GM23248 (cell line): Measurements from ENCODE around the gene PIR. TPM values are rescaled to one million over a fixed set of nuclear protein-coding genes. Genes with fewer than 3 reads are reported as not detected.

ENCODE experiments used
- DNase-seq: peaks from one replicate; pipeline ENCODE4 v3.0.0-alpha.2; 2015
- H2AFZ ChIP-seq: fragments of 200-600 bp; sonication (generic); 2 replicates; pipeline ENCODE4 v1.6.1; 2016; ENCODE audit warnings: antibody characterized with exemption
- H3F3A ChIP-seq: fragments of 200-600 bp; sonication (generic); 2 replicates; pipeline ENCODE4 v1.6.1; 2016; ENCODE audit warnings: mild to moderate bottlenecking, antibody characterized with exemption, mixed run types; ENCODE audit not compliant: insufficient read depth
- H3K27ac ChIP-seq: fragments of 200-600 bp; sonication (generic); 2 replicates; pipeline ENCODE4 v1.5.1; 2016; ENCODE audit warnings: mild to moderate bottlenecking
- H3K27me3 ChIP-seq: fragments of 200-600 bp; sonication (generic); replicated peaks from 2 replicates; pipeline ENCODE4 v1.6.1; 2016; ENCODE audit warnings: mild to moderate bottlenecking; ENCODE audit not compliant: insufficient read depth
- H3K36me3 ChIP-seq: fragments of 200-600 bp; sonication (generic); 2 replicates; pipeline ENCODE4 v1.6.1; 2016; ENCODE audit warnings: low read depth, mild to moderate bottlenecking
- H3K4me1 ChIP-seq: fragments of 200-600 bp; sonication (generic); 2 replicates; pipeline ENCODE4 v1.6.1; 2016; ENCODE audit warnings: mild to moderate bottlenecking; ENCODE audit not compliant: insufficient read depth
- H3K4me2 ChIP-seq: fragments of 200-600 bp; sonication (generic); one replicate; pipeline ENCODE4 v1.6.1; 2016; ENCODE audit warnings: mild to moderate bottlenecking; ENCODE audit not compliant: unreplicated experiment
- H3K4me3 ChIP-seq: fragments of 200-600 bp; sonication (generic); 2 replicates; pipeline ENCODE4 v1.5.1; 2016; ENCODE audit warnings: mild to moderate bottlenecking
- H3K79me2 ChIP-seq: fragments of 200-600 bp; sonication (generic); 2 replicates; pipeline ENCODE4 v1.6.1; 2016; ENCODE audit warnings: mild to moderate bottlenecking; ENCODE audit not compliant: insufficient read depth
- H3K9ac ChIP-seq: fragments of 200-600 bp; sonication (generic); 2 replicates; pipeline ENCODE4 v1.6.1; 2016; ENCODE audit warnings: mild to moderate bottlenecking
- H3K9me2 ChIP-seq: fragments of 200-600 bp; sonication (generic); 2 replicates; pipeline ENCODE4 v1.6.1; 2016; ENCODE audit warnings: mixed run types, mild to moderate bottlenecking, moderate library complexity; ENCODE audit not compliant: insufficient read depth
- H3K9me3 ChIP-seq: fragments of 200-600 bp; sonication (generic); one replicate; pipeline ENCODE4 v1.6.1; 2017; ENCODE audit warnings: low read depth
- H4K20me1 ChIP-seq: fragments of 200-600 bp; sonication (generic); 2 replicates; pipeline ENCODE4 v1.6.0; 2016; ENCODE audit not compliant: insufficient read depth
- EZH2 ChIP-seq: fragments of 200-600 bp; sonication (generic); IDR thresholded peaks from 2 replicates; pipeline ENCODE4 v1.6.1; 2018; ENCODE audit warnings: antibody characterized with exemption, mild to moderate bottlenecking; ENCODE audit not compliant: insufficient read depth, poor library complexity, severe bottlenecking
- EZH2phosphoT487 ChIP-seq: fragments of 200-600 bp; sonication (generic); IDR thresholded peaks from 2 replicates; pipeline ENCODE4 v1.6.1; 2018; ENCODE audit warnings: antibody characterized with exemption, moderate library complexity, mild to moderate bottlenecking, low read depth; ENCODE audit not compliant: insufficient read depth
- WGBS, 2 experiments: methylation state at CpG; one replicate each; pipeline ENCODE4 v1.1.6; 2015 to 2017; ENCODE audit warnings: low lambda C conversion rate in 2 of 2, low coverage in 1 of 2; ENCODE audit errors: missing lambda C conversion rate in 2 of 2; 5-methylcytosine and 5-hydroxymethylcytosine counted together
- in situ Hi-C: fragments of 300-500 bp; cut with MboI; formaldehyde crosslinking; loops from 2 replicates; pipeline ENCODE4 v1.15.0; 2020
- polyA plus RNA-seq: library from polyadenylated mRNA; unstranded; fragments of >200 nt; fragmentation: Nextera tagmentation; extraction: Ambion mirVana; gene quantifications from 2 replicates; pipeline ENCODE4 v1.2.1, GENCODE V29; 2016
- total RNA-seq: library from RNA; depleted of rRNA; stranded (reverse); fragments of >200 nt; shearing (Covaris generic); gene quantifications from 2 replicates; pipeline ENCODE4 v1.2.3, GENCODE V29; 2014; rRNA removed

The PIR gene
- 0.76 and 1.7 TPM in 2 replicates for total RNA-seq
- polyA plus RNA-seq, result 5.7 and 5.9 TPM in 2 replicates

GRCh38 chrX:15493118-15493962, at the start of gene PIR:
PIR (minus strand) TSS chrX:15493333; CDS start chrX:15491257, 2,076 bp downstream.
- H4K20me1 ChIP-seq, result no peaks in the 10 kb centered on the region
- H3K9me2 ChIP-seq, result no peaks in the 10 kb centered on the region
- H3K27ac ChIP-seq, result no peak within 1 kb of the TSS
- DNase-seq, result peak; percentile 87
- no peaks in the 10 kb centered on the region for H3K27me3 ChIP-seq
- peak within 1 kb of the TSS; percentile 55 for H3K4me2 ChIP-seq
- no peaks in the 10 kb centered on the region for H3K4me1 ChIP-seq
- peak within 1 kb of the TSS; percentile 61 for H3K9ac ChIP-seq
- WGBS, 2 experiments, result 9 to 10% methylated on average over 32 to 34 of the region's 47 CpGs
- no peaks in the 10 kb centered on the region for H3K9me3 ChIP-seq
- in situ Hi-C loops, result no loop called here
- TF ChIP-seq EZH2 (no peak), EZH2phosphoT487 (no peak)
- H3K36me3 ChIP-seq, result no peaks in the 10 kb centered on the region
- H2AFZ ChIP-seq, result peak within 1 kb of the TSS; percentile 78
- no peaks in the 10 kb centered on the region for H3K79me2 ChIP-seq
- H3F3A ChIP-seq, result no peaks in the 10 kb centered on the region
- H3K4me3 ChIP-seq, result peak within 1 kb of the TSS; percentile 69

- H3F3A ChIP-seq, result no peaks in the 10 kb centered on the region
- no peaks in the 10 kb centered on the region for H4K20me1 ChIP-seq
- TF ChIP-seq EZH2phosphoT487 (no peak), EZH2 (no peak)
- DNase-seq, result no peak
- H3K9ac ChIP-seq, result no peak overlapping the region
- H3K27ac ChIP-seq, result no peak overlapping the region
- no peaks in the 10 kb centered on the region for H3K9me3 ChIP-seq
- in situ Hi-C loops, result no loop called here
- no peak overlapping the region for H3K4me3 ChIP-seq
- no peaks in the 10 kb centered on the region for H3K79me2 ChIP-seq
- no peaks in the 10 kb centered on the region for H3K4me1 ChIP-seq
- no peaks in the 10 kb centered on the region for H3K27me3 ChIP-seq
- WGBS, 2 experiments, result 60 to 75% methylated on average over 5 to 6 of the region's 6 CpGs
- no peak overlapping the region for H3K4me2 ChIP-seq
- no peaks in the 10 kb centered on the region for H3K9me2 ChIP-seq
- no peaks in the 10 kb centered on the region for H3K36me3 ChIP-seq
- no peak overlapping the region for H2AFZ ChIP-seq
Observed at GRCh38 chrX:15530318-15530717, 37.2 kb upstream of the PIR start.

- Histone ChIP-seq H3K27ac (no peak overlapping the region), H3K36me3 (no peaks in the 10 kb centered on the region)
Observed at GRCh38 chrX:15529165-15529564, 36.0 kb upstream of the PIR start.

GRCh38 chrX:15525664-15526416, 32.7 kb upstream of the PIR start:
- no peak overlapping the region for H3K4me3 ChIP-seq
- no peaks in the 10 kb centered on the region for H3K36me3 ChIP-seq
- no peaks in the 10 kb centered on the region for H3K9me3 ChIP-seq
- H3K4me1 ChIP-seq, result no peaks in the 10 kb centered on the region
- 37 to 48% methylated on average over 8 of the region's 8 CpGs for WGBS, 2 experiments
- H3K79me2 ChIP-seq, result no peaks in the 10 kb centered on the region
- no peaks in the 10 kb centered on the region for H3K27me3 ChIP-seq
- no peak overlapping the region for H3K27ac ChIP-seq
- H3K9ac ChIP-seq, result no peak overlapping the region
- H4K20me1 ChIP-seq, result no peaks in the 10 kb centered on the region
- in situ Hi-C loops, result no loop called here
- DNase-seq, result no peak
- no peaks in the 10 kb centered on the region for H3F3A ChIP-seq
- TF ChIP-seq EZH2phosphoT487 (no peak), EZH2 (no peak)
- H3K9me2 ChIP-seq, result no peaks in the 10 kb centered on the region
- H2AFZ ChIP-seq, result no peak overlapping the region
- H3K4me2 ChIP-seq, result no peak overlapping the region

More at GRCh38 chrX:15529165-15529564, 36.0 kb upstream of the PIR start:
- DNase-seq, result no peak
- in situ Hi-C loops, result no loop called here
- H3F3A ChIP-seq, result no peaks in the 10 kb centered on the region
- no peak overlapping the region for H3K4me2 ChIP-seq
- no peak overlapping the region for H3K4me3 ChIP-seq
- TF ChIP-seq EZH2phosphoT487, result no peak
- TF ChIP-seq EZH2, result no peak
- H3K79me2 ChIP-seq, result no peaks in the 10 kb centered on the region
- H3K4me1 ChIP-seq, result no peaks in the 10 kb centered on the region
- H3K9me3 ChIP-seq, result no peaks in the 10 kb centered on the region
- H3K9ac ChIP-seq, result no peak overlapping the region
- no peaks in the 10 kb centered on the region for H3K9me2 ChIP-seq
- H3K27me3 ChIP-seq, result no peaks in the 10 kb centered on the region
- H2AFZ ChIP-seq, result no peak overlapping the region
- no peaks in the 10 kb centered on the region for H4K20me1 ChIP-seq
